Ishikawa (cell line): Measurements from ENCODE around the gene IL17RA.

Experiments used
- CEBPB ChIP-seq: IDR thresholded peaks from 2 replicates; pipeline ENCODE4 v1.6.1; 2012
- CREB1 ChIP-seq: IDR thresholded peaks from 2 replicates; pipeline ENCODE4 v1.6.1; 2012; ENCODE audit warnings: low read depth
- EGR1 ChIP-seq: IDR thresholded peaks from 2 replicates; pipeline ENCODE4 v1.6.1; 2012
- EP300 ChIP-seq: IDR thresholded peaks from 2 replicates; pipeline ENCODE4 v1.6.1; 2012; ENCODE audit warnings: borderline replicate concordance
- FOXM1 ChIP-seq: IDR thresholded peaks from 2 replicates; pipeline ENCODE4 v1.6.1; 2012; ENCODE audit warnings: low read depth, borderline replicate concordance
- MAX ChIP-seq: IDR thresholded peaks from 2 replicates; pipeline ENCODE4 v1.6.1; 2012
- NFIC ChIP-seq: IDR thresholded peaks from 2 replicates; pipeline ENCODE4 v1.6.1; 2012
- RAD21 ChIP-seq: IDR thresholded peaks from 2 replicates; pipeline ENCODE4 v1.6.1; 2012; ENCODE audit warnings: low read depth
- TAF1 ChIP-seq: IDR thresholded peaks from 2 replicates; pipeline ENCODE4 v1.6.1; 2012; ENCODE audit warnings: low read depth, mild to moderate bottlenecking
- TCF12 ChIP-seq: IDR thresholded peaks from 2 replicates; pipeline ENCODE4 v1.6.1; 2012; ENCODE audit warnings: low read depth
- TEAD4 ChIP-seq: IDR thresholded peaks from 2 replicates; pipeline ENCODE4 v1.6.1; 2012
- USF1 ChIP-seq: IDR thresholded peaks from 2 replicates; pipeline ENCODE4 v1.6.1; 2012
- YY1 ChIP-seq: IDR thresholded peaks from 2 replicates; pipeline ENCODE4 v1.6.1; 2012; ENCODE audit warnings: low read depth
- ZBTB7A ChIP-seq: IDR thresholded peaks from 2 replicates; pipeline ENCODE4 v1.6.1; 2012; ENCODE audit warnings: low read depth
- TF ChIP-seq, protein P1 (sequence below): IDR thresholded peaks from 2 replicates; pipeline ENCODE4 v1.6.1; 2012; ENCODE audit warnings: low read depth, mild to moderate bottlenecking

Gene IL17RA

DNA sequence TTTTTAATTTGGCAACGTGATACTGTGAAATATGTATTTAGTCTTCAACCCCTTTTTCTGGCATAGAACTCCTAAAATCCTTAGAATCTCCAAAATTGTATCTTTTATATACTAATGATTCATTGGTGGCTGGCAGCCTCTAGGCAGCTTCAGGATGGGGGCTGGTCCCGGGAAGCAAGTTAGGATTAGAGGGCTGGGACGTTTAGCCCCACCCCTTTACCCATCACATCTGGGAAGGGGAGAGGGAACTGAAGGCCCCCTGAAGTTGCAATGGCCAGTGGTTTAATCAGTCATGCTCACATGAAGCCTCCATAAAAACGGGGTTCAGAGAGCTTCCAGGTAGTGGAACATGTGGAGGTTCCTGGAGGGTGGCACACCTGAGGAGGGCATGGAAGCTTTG is 7.1 kb downstream of the IL17RA start:
- TF ChIP-seq CREB1 (no peak), CEBPB (no peak), USF1 (no peak), TAF1 (no peak)

DNA sequence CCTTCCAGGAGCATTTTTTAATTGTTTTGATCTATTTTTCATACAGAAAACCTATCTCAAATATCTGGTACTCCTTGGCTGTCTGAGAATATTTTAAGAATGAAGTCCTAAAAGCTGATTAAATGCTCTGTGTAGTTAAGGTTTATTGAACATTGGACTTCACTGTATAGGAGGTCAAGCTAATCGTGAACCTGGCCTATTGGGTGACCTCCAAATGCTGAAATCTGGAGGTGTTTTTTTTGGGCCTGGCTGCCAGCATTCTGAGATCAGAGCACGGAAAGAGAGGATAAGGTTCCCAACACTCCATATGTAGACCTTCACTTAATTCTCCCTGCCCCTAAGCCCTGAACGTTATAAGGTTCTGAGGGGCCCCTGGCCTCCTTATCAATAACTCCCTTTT is 8.3 kb downstream of the IL17RA start:
- TF ChIP-seq TCF12 = no peak
- no peak for TF ChIP-seq RAD21
- no peak for TF ChIP-seq CEBPB

DNA sequence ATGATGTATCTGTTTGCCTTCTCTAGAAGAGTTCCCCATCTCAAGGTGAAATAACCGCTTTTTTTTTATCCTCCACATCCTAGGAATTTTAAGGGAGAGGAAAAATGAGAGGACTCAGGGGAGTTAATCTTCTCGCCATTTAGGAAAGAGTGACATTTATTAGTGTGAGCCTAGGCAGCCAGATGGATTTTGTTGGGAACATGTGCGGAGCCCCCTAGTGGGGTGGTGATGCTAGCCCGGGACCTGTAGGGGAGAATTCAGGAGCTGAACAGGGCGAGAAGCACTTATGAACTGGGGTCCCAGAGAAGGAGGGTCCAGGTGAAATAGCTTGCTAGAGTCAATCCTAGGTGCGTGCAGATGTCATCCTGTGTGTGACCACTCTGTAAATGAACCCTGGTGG is 10.7 kb downstream of the IL17RA start:
- no peak for TF ChIP-seq FOXM1
- TF ChIP-seq EP300 = no peak
- TF ChIP-seq CREB1 = no peak
- no peak for TF ChIP-seq EGR1
- TF ChIP-seq TAF1 = no peak
- TF ChIP-seq USF1 = no peak
- TF ChIP-seq CEBPB = no peak
- TF ChIP-seq, protein P1, sequence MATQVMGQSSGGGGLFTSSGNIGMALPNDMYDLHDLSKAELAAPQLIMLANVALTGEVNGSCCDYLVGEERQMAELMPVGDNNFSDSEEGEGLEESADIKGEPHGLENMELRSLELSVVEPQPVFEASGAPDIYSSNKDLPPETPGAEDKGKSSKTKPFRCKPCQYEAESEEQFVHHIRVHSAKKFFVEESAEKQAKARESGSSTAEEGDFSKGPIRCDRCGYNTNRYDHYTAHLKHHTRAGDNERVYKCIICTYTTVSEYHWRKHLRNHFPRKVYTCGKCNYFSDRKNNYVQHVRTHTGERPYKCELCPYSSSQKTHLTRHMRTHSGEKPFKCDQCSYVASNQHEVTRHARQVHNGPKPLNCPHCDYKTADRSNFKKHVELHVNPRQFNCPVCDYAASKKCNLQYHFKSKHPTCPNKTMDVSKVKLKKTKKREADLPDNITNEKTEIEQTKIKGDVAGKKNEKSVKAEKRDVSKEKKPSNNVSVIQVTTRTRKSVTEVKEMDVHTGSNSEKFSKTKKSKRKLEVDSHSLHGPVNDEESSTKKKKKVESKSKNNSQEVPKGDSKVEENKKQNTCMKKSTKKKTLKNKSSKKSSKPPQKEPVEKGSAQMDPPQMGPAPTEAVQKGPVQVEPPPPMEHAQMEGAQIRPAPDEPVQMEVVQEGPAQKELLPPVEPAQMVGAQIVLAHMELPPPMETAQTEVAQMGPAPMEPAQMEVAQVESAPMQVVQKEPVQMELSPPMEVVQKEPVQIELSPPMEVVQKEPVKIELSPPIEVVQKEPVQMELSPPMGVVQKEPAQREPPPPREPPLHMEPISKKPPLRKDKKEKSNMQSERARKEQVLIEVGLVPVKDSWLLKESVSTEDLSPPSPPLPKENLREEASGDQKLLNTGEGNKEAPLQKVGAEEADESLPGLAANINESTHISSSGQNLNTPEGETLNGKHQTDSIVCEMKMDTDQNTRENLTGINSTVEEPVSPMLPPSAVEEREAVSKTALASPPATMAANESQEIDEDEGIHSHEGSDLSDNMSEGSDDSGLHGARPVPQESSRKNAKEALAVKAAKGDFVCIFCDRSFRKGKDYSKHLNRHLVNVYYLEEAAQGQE = no peak
- no peak for TF ChIP-seq NFIC
- TF ChIP-seq ZBTB7A = no peak
- no peak for TF ChIP-seq MAX
- no peak for TF ChIP-seq TCF12
- TF ChIP-seq YY1 = no peak
- no peak for TF ChIP-seq RAD21
- TF ChIP-seq TEAD4 = no peak

- no peak for TF ChIP-seq ZBTB7A
- TF ChIP-seq RAD21 = no peak
- no peak for TF ChIP-seq CREB1
- TF ChIP-seq NFIC = no peak
Measured at GRCh38 chr22:17096071-17096470, 11.3 kb downstream of the IL17RA start.

DNA sequence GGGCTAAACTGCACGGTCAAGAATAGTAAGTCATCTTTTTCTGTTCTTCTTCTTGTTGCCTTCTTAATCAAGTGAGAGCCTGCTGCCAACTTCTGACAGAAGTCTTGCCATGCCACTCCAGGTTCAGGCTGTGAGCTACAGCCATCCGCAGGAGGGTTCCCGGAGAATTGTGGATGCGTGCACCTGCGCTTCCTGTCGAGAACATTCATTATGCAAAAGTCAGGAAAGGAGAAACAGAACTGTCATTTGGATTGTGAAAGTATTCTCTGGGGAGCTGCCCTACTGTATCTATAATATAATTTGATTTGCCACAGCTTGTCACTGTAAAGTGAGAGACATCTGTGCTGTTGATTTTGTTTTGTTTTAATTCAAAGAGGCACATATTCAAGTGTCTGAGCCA is 12.3 kb downstream of the IL17RA start:
- TF ChIP-seq ZBTB7A = no peak
- no peak for TF ChIP-seq CREB1

DNA sequence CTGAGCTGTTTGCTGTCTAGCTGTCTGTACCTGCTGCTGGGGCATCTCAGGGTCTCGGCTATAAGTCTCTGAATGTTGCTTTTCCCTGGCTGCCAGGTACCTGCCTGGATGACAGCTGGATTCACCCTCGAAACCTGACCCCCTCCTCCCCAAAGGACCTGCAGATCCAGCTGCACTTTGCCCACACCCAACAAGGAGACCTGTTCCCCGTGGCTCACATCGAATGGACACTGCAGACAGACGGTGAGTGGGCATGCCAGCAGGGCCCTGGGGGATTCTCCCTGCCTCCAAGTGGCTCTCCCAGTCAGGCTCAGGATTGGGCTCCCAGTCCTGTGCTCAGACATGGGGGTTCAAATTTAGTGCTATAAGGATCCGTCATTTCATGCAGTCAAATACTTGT is 12.9 kb downstream of the IL17RA start:
- TF ChIP-seq YY1 (no peak), ZBTB7A (no peak), CEBPB (no peak), EGR1 (no peak), TAF1 (no peak), MAX (no peak), FOXM1 (no peak), TCF12 (no peak), CREB1 (no peak), NFIC (no peak), TEAD4 (no peak)
- TF ChIP-seq, protein P1 = no peak

GRCh38 chr22:17098379-17098819 is 13.6 kb downstream of the IL17RA start:
- TF ChIP-seq MAX (no peak), USF1 (no peak), FOXM1 (no peak), ZBTB7A (no peak), RAD21 (no peak), CEBPB (no peak), YY1 (no peak), EGR1 (no peak)
- TF ChIP-seq, protein P1 = no peak
